Fibroblast of peridontal ligament (primary cell): ENCODE data around the gene MUTYH.
"Not testable (repeated sequence)": the region's sequence is repeated elsewhere in the genome, so short reads cannot be mapped to it uniquely, and the experiment has no call there.

Experiments used
- DNase-seq: peaks from one replicate; pipeline ENCODE4 v3.0.0-alpha.2; 2010; ENCODE audit errors: extremely low read depth

The MUTYH gene

GRCh38 chr1:45321444-45321843, 18.8 kb downstream of the MUTYH start:
- no peak for DNase-seq

- DNase-seq = no peak
Observed at GRCh38 chr1:45319761-45320160, 20.5 kb downstream of the MUTYH start.

GRCh38 chr1:45317166-45317565, 23.1 kb downstream of the MUTYH start:
- DNase-seq = no peak

- no peak for DNase-seq
Observed at GRCh38 chr1:45314266-45314665, 26.0 kb downstream of the MUTYH start.

- DNase-seq = no peak
Observed at GRCh38 chr1:45306905-45307304, 33.3 kb downstream of the MUTYH start.

GRCh38 chr1:45306319-45306718, 33.9 kb downstream of the MUTYH start:
- DNase-seq = peak; percentile 15

- no peak for DNase-seq
Observed at GRCh38 chr1:45305231-45305630, 35.0 kb downstream of the MUTYH start.

GRCh38 chr1:45304311-45305081, 35.7 kb downstream of the MUTYH start:
- DNase-seq = no peak

GRCh38 chr1:45303520-45304310, 36.5 kb downstream of the MUTYH start:
- DNase-seq = peak; percentile 95

GRCh38 chr1:45302505-45303150, 37.6 kb downstream of the MUTYH start:
- DNase-seq = no peak

GRCh38 chr1:45300669-45300997, 39.6 kb downstream of the MUTYH start:
- no peak for DNase-seq

- DNase-seq = peak; percentile 87
Observed at GRCh38 chr1:45299981-45300668, 40.1 kb downstream of the MUTYH start.

GRCh38 chr1:45299296-45299695, 40.9 kb downstream of the MUTYH start:
- no peak for DNase-seq

GRCh38 chr1:45297666-45298356, 42.4 kb downstream of the MUTYH start:
- no peak for DNase-seq

- no peak for DNase-seq
Observed at GRCh38 chr1:45291716-45292115, 48.5 kb downstream of the MUTYH start.

- DNase-seq = not testable (repeated sequence)
Observed at GRCh38 chr1:45291002-45291401, 49.2 kb downstream of the MUTYH start.

GRCh38 chr1:45286521-45286920, 53.7 kb downstream of the MUTYH start:
- not testable (repeated sequence) for DNase-seq

- DNase-seq = not testable (repeated sequence)
Observed at GRCh38 chr1:45284858-45285257, 55.4 kb downstream of the MUTYH start.

- no peak for DNase-seq
Observed at GRCh38 chr1:45282351-45282750, 57.9 kb downstream of the MUTYH start.
